IMR-90 (cell line): ENCODE measurements around the gene ABHD17C. TPM values are rescaled to one million over a fixed set of nuclear protein-coding genes. Genes with fewer than 3 reads are reported as not detected.

Experiments
- ATAC-seq: fragments of 200-7000 bp; cut with Tn5 transposase; 2 replicates; pipeline ENCODE4 v1.9.1; 2020; ENCODE audit warnings: low read depth, mild to moderate bottlenecking, moderate library complexity
- BruUV-seq: library from RNA; stranded (reverse); fragments of 400-500 nt; replicated peaks from 2 replicates; lab custom pipeline; 2021; lab: Mats Ljungman, UMichigan
- CTCF ChIA-PET: fragments of 300-600 bp; formaldehyde crosslinking; extraction: SDS; loops from one replicate; lab custom pipeline; 2021; ENCODE audit warnings: antibody characterized with exemption; lab: Yijun Ruan, JAX
- POLR2A ChIA-PET: fragments of 300-600 bp; sonication (Branson Sonifier 250); formaldehyde crosslinking; loops from one replicate; lab custom pipeline; 2022; ENCODE audit warnings: antibody characterized with exemption; ENCODE audit not compliant: unreplicated experiment; lab: Charles Lee
- DNase-seq: peaks from one replicate; pipeline ENCODE4 v3.0.0; 2013
- H2AFZ ChIP-seq: replicated peaks from 2 replicates; pipeline ENCODE3; 2013; ENCODE audit warnings: low read length, mild to moderate bottlenecking; ENCODE audit not compliant: poor library complexity
- H2AK5ac ChIP-seq: 2 replicates; pipeline ENCODE4 v1.6.1; 2013; ENCODE audit warnings: low read depth, low read length, inconsistent platforms
- H2AK9ac ChIP-seq: replicated peaks from 2 replicates; pipeline ENCODE3; 2013; ENCODE audit warnings: mild to moderate bottlenecking, low read depth, low read length, moderate library complexity; ENCODE audit not compliant: poor library complexity
- H2BK120ac ChIP-seq: 2 replicates; pipeline ENCODE4 v1.6.1; 2013; ENCODE audit warnings: low read depth, low read length, inconsistent platforms
- H2BK15ac ChIP-seq: 3 replicates; pipeline ENCODE4 v1.6.1; 2013; ENCODE audit warnings: low read depth, low read length, inconsistent platforms
- H2BK20ac ChIP-seq: 2 replicates; pipeline ENCODE4 v1.6.1; 2013; ENCODE audit warnings: low read depth, mild to moderate bottlenecking, inconsistent platforms, low read length, moderate library complexity
- H2BK5ac ChIP-seq: 2 replicates; pipeline ENCODE4 v1.6.1; 2013; ENCODE audit warnings: mild to moderate bottlenecking, low read depth, low read length, inconsistent platforms; ENCODE audit not compliant: poor library complexity, severe bottlenecking
- H3K14ac ChIP-seq: replicated peaks from 2 replicates; pipeline ENCODE4 v1.6.1; 2013; ENCODE audit warnings: low read depth, low read length, inconsistent platforms
- H3K18ac ChIP-seq: 2 replicates; pipeline ENCODE4 v1.6.1; 2013; ENCODE audit warnings: low read depth, low read length, control low read depth
- H3K23ac ChIP-seq: 2 replicates; pipeline ENCODE4 v1.6.1; 2013; ENCODE audit warnings: low read depth, low read length, inconsistent platforms
- H3K27ac ChIP-seq: 2 replicates; pipeline ENCODE4 v1.5.1; 2013; ENCODE audit warnings: mild to moderate bottlenecking, control low read depth, low read length; ENCODE audit not compliant: insufficient read depth
- H3K27me3 ChIP-seq: 2 replicates; pipeline ENCODE4 v1.6.1; 2013; ENCODE audit warnings: low read length; ENCODE audit not compliant: control insufficient read depth, insufficient read depth
- H3K36me3 ChIP-seq: 2 replicates; pipeline ENCODE4 v1.6.1; 2013; ENCODE audit warnings: low read length, mixed read lengths; ENCODE audit not compliant: control insufficient read depth, insufficient read depth
- H3K4ac ChIP-seq: 2 replicates; pipeline ENCODE4 v1.6.1; 2013; ENCODE audit warnings: low read depth, low read length, inconsistent platforms
- H3K4me1 ChIP-seq: 2 replicates; pipeline ENCODE4 v1.6.1; 2013; ENCODE audit warnings: low read length, mixed read lengths; ENCODE audit not compliant: control insufficient read depth, insufficient read depth
- H3K4me2 ChIP-seq: 2 replicates; pipeline ENCODE4 v1.6.1; 2013; ENCODE audit warnings: low read depth, mild to moderate bottlenecking, control low read depth, low read length, moderate library complexity
- H3K4me3 ChIP-seq: 2 replicates; pipeline ENCODE4 v1.5.1; 2013; ENCODE audit warnings: low read depth, mild to moderate bottlenecking, control low read depth, low read length, moderate library complexity; ENCODE audit not compliant: insufficient read depth
- H3K56ac ChIP-seq: 2 replicates; pipeline ENCODE4 v1.6.1; 2013; ENCODE audit warnings: low read length, inconsistent platforms; ENCODE audit not compliant: insufficient read depth; ENCODE audit errors: extremely low read depth
- H3K79me1 ChIP-seq, 2 experiments: 2 replicates each; pipeline ENCODE4 v1.6.1; 2013; ENCODE audit warnings: low read length in 2 of 2, inconsistent platforms in 1 of 2, low read depth in 1 of 2
- H3K9ac ChIP-seq: 2 replicates; pipeline ENCODE4 v1.6.1; 2013; ENCODE audit warnings: low read depth, low read length, control low read depth
- H3K9me1 ChIP-seq: 2 replicates; pipeline ENCODE4 v1.6.1; 2013; ENCODE audit warnings: low read length, inconsistent platforms; ENCODE audit not compliant: insufficient read depth
- H3K9me3 ChIP-seq: 2 replicates; pipeline ENCODE4 v1.6.1; 2013; ENCODE audit warnings: low read length; ENCODE audit not compliant: control insufficient read depth, insufficient read depth
- H4K20me1 ChIP-seq: 2 replicates; pipeline ENCODE4 v1.6.1; 2013; ENCODE audit warnings: low read length, inconsistent platforms; ENCODE audit not compliant: insufficient read depth
- H4K5ac ChIP-seq: 2 replicates; pipeline ENCODE4 v1.6.1; 2013; ENCODE audit warnings: mild to moderate bottlenecking, low read depth, low read length, control low read depth
- H4K8ac ChIP-seq, 2 experiments: 2 replicates each; pipeline ENCODE4 v1.6.1; 2013; ENCODE audit warnings: low read depth in 2 of 2, low read length in 2 of 2, control low read depth in 1 of 2, inconsistent platforms in 1 of 2
- H4K91ac ChIP-seq: 2 replicates; pipeline ENCODE4 v1.6.1; 2013; ENCODE audit warnings: low read depth, low read length, inconsistent platforms; ENCODE audit not compliant: insufficient read depth
- CEBPB ChIP-seq: IDR thresholded peaks from 2 replicates; pipeline ENCODE4 v1.6.1; 2012; ENCODE audit warnings: low read depth, low read length, improper control_type of control experiment
- FOS ChIP-seq: fragments of 150-350 bp; IDR thresholded peaks from 2 replicates; pipeline ENCODE4 v1.6.1; 2016; ENCODE audit warnings: low read depth, low read length
- RAD21 ChIP-seq: IDR thresholded peaks from 2 replicates; pipeline ENCODE4 v1.6.1; 2012; ENCODE audit warnings: low read length, improper control_type of control experiment
- WGBS, 2 experiments: methylation state at CpG; one replicate each; pipeline versions ENCODE4 v1.1.5 to v1.1.7; 2013; ENCODE audit warnings: missing lambda C conversion rate in 2 of 2; ENCODE audit not compliant: insufficient read length in 1 of 2; ENCODE audit errors: extremely low coverage in 2 of 2; 5-methylcytosine and 5-hydroxymethylcytosine counted together
- dilution Hi-C: fragments of 300-500 bp; cut with HindIII; formaldehyde crosslinking; loops from one replicate; pipeline ENCODE4 v1.14.3; 2018; ENCODE audit warnings: low sequenced_read_pairs; ENCODE audit not compliant: unreplicated experiment
- in situ Hi-C: fragments of 300-500 bp; cut with MboI; formaldehyde crosslinking; loops from 3 replicates; pipeline ENCODE4 v1.14.3; 2019; ENCODE audit warnings: low sequenced_read_pairs, inconsistent platforms, mixed read lengths
- intact Hi-C: fragments of 100-400 bp; cut with micrococcal nuclease; formaldehyde crosslinking; loops from 2 replicates; pipeline ENCODE4 v1.10.0; 2022
- polyA plus RNA-seq, 3 experiments: library from polyadenylated mRNA; depleted of rRNA; stranded (reverse); fragments of >200 nt; gene quantifications; 2 replicates each; pipeline ENCODE4 v1.2.3, GENCODE V29; 2012; ENCODE audit warnings: low replicate concordance in 1 of 3
- total RNA-seq: library from RNA; depleted of rRNA; stranded (reverse); fragments of >200 nt; gene quantifications from 2 replicates; pipeline ENCODE4 v1.2.3, GENCODE V29; 2012

ABHD17C gene
- total and polyA plus RNA-seq, 2 of the 4 experiments (the other 2 are of a cell fraction) = 5.4 to 10.3 TPM

DNA sequence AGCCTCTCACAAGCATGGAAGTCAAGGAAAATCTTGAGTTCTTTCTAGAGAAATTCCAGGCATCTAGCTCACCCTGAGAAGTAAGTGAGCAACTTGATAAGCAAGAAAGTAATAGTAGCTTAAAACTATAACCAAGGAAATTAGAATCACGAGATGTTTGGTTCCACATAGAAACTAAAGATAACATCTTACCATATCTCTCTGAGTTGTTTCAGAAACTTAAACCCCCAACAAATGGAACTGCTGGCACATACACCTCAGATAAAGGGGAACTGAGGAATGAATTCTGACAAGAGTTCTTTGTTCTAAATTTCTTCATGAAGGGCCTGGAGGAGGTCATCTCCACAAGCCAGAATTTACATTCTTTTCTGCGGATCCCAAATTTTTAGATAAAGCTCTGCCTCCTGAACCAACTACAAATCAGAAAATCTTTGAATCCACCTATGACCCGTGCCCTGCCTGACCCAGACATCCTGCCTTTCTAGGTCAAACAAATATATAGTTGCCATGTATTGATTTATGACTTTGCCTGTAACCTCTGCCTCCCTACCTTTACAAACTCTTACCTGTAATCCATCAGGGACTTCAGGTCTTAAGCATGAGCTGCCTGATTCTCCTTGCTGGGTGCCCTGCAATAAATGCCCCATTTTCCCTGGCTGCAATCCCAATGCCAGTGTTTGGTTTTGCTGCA lies 26.4 kb upstream of the ABHD17C start (continued):
- no peak for TF ChIP-seq CEBPB

DNA sequence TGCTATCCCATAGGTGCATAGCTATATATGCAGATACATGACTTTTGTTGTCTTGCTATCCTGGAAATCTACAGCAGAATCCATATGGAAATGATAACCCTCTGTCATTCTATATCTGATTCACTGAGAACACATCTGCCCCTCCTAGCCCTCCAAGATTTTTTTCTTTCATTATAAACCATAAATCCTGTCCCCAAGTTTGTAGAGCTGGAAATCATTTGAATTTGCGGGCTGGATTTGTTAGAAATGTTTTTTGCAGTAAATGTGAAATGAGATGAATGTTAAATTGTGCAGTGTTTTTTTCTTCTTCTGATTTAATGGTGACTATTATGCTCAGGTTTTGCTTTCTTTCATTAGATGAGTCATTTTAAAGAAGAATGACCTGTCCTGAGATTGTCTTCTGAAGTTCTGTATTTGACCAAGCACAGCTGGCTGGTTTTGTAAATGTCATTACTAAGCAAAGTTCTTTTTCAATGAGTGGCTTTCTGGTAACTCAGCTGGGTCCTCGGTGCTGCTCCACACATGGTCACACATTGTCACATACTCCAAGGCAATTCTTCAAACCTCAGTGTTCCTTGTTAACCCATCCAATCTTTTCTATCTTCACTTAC lies 25.3 kb upstream of the ABHD17C start:
- H3K4me2 ChIP-seq = peak overlapping the region; percentile 21; the same call in 1 of the 2 replicates
- H2BK120ac ChIP-seq = peak overlapping the region; percentile 22; the same call in 1 of the 2 replicates
- H3K79me1 ChIP-seq = no peaks in the 10 kb centered on the region
- no peak overlapping the region for H2AK9ac ChIP-seq
- ATAC-seq = peak; percentile 48; the same call in 1 of the 2 replicates
- BruUV-seq = no TSS peak
- no peak overlapping the region for H3K4me3 ChIP-seq
- H3K14ac ChIP-seq = no peak overlapping the region
- H2BK20ac ChIP-seq = peak overlapping the region; percentile 27; the same call in 1 of the 2 replicates
- peaks cover 16% of the 10 kb centered on the region for H3K4me1 ChIP-seq
- H4K5ac ChIP-seq = no peak overlapping the region
- no peak overlapping the region for H3K9ac ChIP-seq
- H3K23ac ChIP-seq = no peak overlapping the region; the same call in 1 of the 2 replicates
- no peaks in the 10 kb centered on the region for H3K27me3 ChIP-seq
- 0 out of 2 replicates have a peak, but pooled peaks cover 2% of the 10 kb centered on the region for H3K9me1 ChIP-seq
- dilution Hi-C loops = no loop called here
- no peak overlapping the region; the same call in 1 of the 2 replicates for H3K18ac ChIP-seq
- no CpG with 5 or more reads among the region's 2 CpGs for WGBS, 2 experiments
- ChIA-PET POLR2A (no interaction called here), CTCF (no interaction called here)
- intact Hi-C loops = no loop called here
- H3K56ac ChIP-seq = no peak overlapping the region
- H3K9me3 ChIP-seq = no peaks in the 10 kb centered on the region
- no peak overlapping the region for H4K91ac ChIP-seq
- H4K20me1 ChIP-seq = no peaks in the 10 kb centered on the region
- H4K8ac ChIP-seq = no peak overlapping the region
- H2AK5ac ChIP-seq = no peak overlapping the region
- H2BK15ac ChIP-seq = peak overlapping the region; percentile 58; the same call in 1 of the 3 replicates
- in situ Hi-C loops = no loop called here
- peak; percentile 70 for DNase-seq
- no peak for TF ChIP-seq RAD21
- TF ChIP-seq FOS = peak; percentile 35; the same call in 1 of the 2 replicates
- H3K27ac ChIP-seq = no peak overlapping the region
- H2AFZ ChIP-seq = no peak overlapping the region
- H2BK5ac ChIP-seq = peak overlapping the region; percentile 14
- no peak overlapping the region; the same call in 1 of the 2 replicates for H3K4ac ChIP-seq
- H3K36me3 ChIP-seq = no peaks in the 10 kb centered on the region
